PFSK-1 (cell line): ENCODE data around the gene SUMO2.

Experiments
- FOXP2 ChIP-seq: optimal IDR thresholded peaks from 2 replicates; pipeline ENCODE3; 2011; ENCODE audit warnings: borderline replicate concordance, control low read depth, inconsistent platforms; ENCODE audit not compliant: insufficient read depth; ENCODE audit errors: extremely low read length, extremely low read depth
- POLR2AphosphoS5 ChIP-seq: IDR thresholded peaks from 2 replicates; pipeline ENCODE4 v1.6.1; 2012; ENCODE audit warnings: low read depth, mild to moderate bottlenecking, control low read depth, low read length, moderate library complexity
- SIN3A ChIP-seq: IDR thresholded peaks from 2 replicates; pipeline ENCODE4 v1.6.1; 2012; ENCODE audit warnings: mild to moderate bottlenecking, low read length, moderate library complexity, borderline replicate concordance; ENCODE audit not compliant: insufficient read depth
- TAF1 ChIP-seq: IDR thresholded peaks from 2 replicates; pipeline ENCODE4 v1.6.1; 2012; ENCODE audit warnings: low read length, control low read depth, borderline replicate concordance; ENCODE audit not compliant: insufficient read depth
- TF ChIP-seq, protein P1 (sequence below), 2 experiments: IDR thresholded peaks; 2 replicates each; pipeline versions ENCODE4 v1.6.1 to v1.8.0; 2011 to 2012; ENCODE audit warnings: low read depth in 2 of 2, low read length in 2 of 2, control low read depth in 1 of 2, inconsistent platforms in 1 of 2, mild to moderate bottlenecking in 1 of 2, moderate library complexity in 1 of 2; ENCODE audit not compliant: insufficient read depth in 1 of 2

Gene SUMO2

DNA sequence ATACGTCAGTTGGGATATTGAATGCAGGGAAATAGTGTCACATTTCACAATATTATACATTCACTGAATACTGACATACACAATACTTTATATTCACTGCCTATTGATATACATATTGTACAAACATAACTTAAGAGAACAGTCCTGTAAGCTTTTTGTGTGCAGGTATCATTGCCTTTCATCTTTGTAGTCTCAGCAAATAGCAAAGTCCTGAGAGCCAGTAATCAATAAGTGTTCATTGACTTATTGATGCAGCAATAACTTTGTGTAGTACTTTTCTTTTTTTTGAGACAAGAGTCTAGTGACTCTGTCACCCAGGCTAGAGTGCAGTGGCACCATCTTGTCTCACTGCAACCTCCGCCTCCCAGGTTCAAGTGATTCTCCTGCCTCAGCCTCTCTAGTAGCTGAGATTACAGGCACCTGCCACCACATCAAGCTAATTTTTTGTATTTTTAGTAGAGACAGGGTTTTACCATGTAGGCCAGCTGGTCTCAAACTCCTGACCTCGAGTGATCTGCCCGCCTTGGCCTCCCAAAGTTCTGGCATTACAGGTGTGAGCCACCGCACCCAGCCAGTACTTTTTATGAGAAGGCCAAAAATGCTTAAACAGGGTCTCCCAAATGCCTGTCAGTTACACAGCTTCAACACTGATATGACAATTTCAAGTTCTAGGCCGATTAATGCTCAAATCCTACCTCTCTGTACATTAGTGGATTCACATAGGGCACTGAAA lies 17.3 kb upstream of the SUMO2 start:
- TF ChIP-seq SIN3A, result no peak
- TF ChIP-seq, protein P1, sequence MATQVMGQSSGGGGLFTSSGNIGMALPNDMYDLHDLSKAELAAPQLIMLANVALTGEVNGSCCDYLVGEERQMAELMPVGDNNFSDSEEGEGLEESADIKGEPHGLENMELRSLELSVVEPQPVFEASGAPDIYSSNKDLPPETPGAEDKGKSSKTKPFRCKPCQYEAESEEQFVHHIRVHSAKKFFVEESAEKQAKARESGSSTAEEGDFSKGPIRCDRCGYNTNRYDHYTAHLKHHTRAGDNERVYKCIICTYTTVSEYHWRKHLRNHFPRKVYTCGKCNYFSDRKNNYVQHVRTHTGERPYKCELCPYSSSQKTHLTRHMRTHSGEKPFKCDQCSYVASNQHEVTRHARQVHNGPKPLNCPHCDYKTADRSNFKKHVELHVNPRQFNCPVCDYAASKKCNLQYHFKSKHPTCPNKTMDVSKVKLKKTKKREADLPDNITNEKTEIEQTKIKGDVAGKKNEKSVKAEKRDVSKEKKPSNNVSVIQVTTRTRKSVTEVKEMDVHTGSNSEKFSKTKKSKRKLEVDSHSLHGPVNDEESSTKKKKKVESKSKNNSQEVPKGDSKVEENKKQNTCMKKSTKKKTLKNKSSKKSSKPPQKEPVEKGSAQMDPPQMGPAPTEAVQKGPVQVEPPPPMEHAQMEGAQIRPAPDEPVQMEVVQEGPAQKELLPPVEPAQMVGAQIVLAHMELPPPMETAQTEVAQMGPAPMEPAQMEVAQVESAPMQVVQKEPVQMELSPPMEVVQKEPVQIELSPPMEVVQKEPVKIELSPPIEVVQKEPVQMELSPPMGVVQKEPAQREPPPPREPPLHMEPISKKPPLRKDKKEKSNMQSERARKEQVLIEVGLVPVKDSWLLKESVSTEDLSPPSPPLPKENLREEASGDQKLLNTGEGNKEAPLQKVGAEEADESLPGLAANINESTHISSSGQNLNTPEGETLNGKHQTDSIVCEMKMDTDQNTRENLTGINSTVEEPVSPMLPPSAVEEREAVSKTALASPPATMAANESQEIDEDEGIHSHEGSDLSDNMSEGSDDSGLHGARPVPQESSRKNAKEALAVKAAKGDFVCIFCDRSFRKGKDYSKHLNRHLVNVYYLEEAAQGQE (IDR thresholded peaks at IDR 0.05; ENCODE audit: insufficient read depth in 1 of 2, low read depth in 2 of 2, low read length in 2 of 2), result no peak
- TF ChIP-seq FOXP2, result no peak
- no peak for TF ChIP-seq POLR2AphosphoS5
- no peak for TF ChIP-seq TAF1

DNA sequence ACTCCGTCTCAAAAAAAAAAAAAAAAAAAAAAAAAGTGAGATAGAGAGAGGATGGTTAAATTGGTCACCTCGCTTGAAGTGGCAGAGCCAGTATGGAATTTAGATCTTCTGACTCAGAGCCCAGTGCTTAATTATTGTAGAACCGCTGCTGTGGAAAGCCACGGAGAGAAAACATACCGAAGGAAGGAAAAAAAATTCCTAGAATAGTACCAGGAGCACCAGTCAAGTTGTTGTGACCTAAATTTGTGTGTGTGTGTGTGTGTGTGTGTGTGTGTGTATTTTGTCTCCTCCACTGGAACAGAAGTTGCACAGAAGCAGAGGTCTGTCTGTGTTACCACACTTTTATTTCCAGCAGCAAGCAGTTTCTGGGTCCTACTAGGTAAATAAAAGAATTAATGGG lies 12.1 kb upstream of the SUMO2 start:
- TF ChIP-seq, protein P1 (IDR thresholded peaks at IDR 0.05; ENCODE audit: insufficient read depth in 1 of 2, low read depth in 2 of 2, low read length in 2 of 2), result no peak
- no peak for TF ChIP-seq TAF1

DNA sequence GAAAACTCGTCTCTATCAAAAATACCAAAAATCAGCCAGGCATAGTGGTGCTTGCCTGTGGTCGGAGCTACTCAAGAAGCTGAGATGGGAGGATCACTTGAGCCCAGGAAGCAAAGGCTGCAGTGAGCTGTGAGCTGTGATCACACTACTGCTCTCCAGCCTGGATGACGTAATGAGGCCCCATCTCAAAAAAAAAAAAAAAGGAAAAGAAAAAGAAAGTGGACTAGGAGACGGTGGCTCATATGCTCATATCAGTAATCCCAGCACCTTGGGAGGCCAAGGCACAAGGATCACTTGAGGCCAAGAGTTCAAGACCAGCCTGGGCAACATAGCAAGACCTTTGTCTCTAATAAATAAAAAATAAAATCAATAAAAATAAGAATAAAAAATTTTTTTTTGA lies 8.8 kb upstream of the SUMO2 start:
- TF ChIP-seq SIN3A, result no peak

DNA sequence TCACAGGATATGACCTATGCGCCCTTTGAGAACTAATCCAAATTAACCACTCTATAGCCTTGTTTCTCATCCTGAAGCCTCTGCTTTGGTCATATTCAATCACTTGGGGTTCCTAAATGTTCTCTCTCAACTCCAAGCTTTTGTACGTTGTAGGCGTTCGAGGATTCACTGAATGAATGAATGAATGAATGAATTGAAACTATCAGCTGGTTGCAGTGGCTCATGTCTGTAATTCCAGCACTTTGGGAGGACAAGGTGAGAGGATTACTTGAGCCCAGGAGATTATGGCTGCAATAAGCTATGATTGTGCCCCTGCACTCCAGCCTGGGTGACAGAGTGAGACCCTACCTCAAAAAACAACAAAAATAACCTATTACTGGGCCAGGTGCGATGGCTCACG lies 5.9 kb upstream of the SUMO2 start:
- TF ChIP-seq, protein P1 (IDR thresholded peaks at IDR 0.05; ENCODE audit: insufficient read depth in 1 of 2, low read depth in 2 of 2, low read length in 2 of 2), result no peak
- TF ChIP-seq TAF1 (no peak), SIN3A (no peak)

DNA sequence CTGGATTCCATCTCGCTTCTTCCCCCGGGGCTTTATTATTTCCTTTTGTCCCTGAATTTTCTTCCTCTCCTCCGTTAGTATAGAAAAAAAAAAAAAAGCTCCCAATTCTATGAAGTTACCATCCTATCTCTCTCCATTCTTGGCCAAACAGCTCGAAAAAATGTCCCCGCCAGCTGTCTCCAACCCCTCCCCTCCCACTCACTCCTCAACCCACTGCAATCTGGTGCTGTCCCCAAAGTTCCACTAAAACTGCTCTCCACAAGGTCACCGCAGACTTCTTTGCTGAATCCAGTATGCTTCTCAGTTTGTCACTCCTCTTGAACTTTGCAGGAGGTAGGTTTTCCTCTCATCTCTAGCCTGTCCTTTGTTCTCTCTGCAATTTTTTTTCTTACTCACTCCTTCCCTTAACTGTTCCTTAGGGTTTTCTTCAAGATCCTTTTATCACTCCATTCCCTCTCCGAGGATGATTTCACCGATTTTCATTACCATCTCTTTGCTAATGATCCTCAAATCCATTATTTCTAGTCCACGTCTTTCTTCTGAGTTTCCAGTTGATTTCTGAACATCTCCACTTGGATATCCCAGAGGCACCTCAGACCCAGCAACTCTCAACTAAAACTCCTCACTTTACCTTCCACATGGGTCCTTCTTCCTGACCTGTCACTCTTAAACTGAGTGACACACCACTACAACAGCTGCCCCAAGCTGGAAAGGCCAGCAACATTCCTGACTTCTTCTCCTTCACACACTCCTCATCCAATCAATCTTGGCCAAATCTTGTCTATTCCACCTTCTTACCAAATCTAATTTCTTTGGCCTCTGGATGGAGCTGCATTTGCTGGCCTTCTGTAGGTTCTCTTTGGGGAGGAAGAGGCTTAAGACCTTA lies 1.5 kb upstream of the SUMO2 start:
- TF ChIP-seq POLR2AphosphoS5 (no peak), FOXP2 (no peak), TAF1 (no peak), SIN3A (no peak)
- TF ChIP-seq, protein P1 (IDR thresholded peaks at IDR 0.05; ENCODE audit: insufficient read depth in 1 of 2, low read depth in 2 of 2, low read length in 2 of 2), result no peak
